ENCODE results near the gene FAM210A.

- TF ChIP-seq GATA2 (IDR thresholded peaks at IDR 0.05; ENCODE audit: low read depth, low read length) = no peak; the same call in 1 of the 2 replicates
- TF ChIP-seq GATA3 (IDR thresholded peaks at IDR 0.05; ENCODE audit: low read depth, low read length) = no peak
Observed at GRCh38 chr18:13726232-13726971, at the start of gene FAM210A, which contains the start of gene RNMT.

Measured in SH-SY5Y (cell line).